Gastroesophageal sphincter (tissue), 3 donors: ENCODE measurements around the gene TOE1.

Experiments
- EP300 ChIP-seq: sonication (generic); formaldehyde crosslinking; IDR thresholded peaks from one replicate; pipeline ENCODE4 v1.6.1; 2017; ENCODE audit warnings: antibody characterized with exemption, mild to moderate bottlenecking
- POLR2A ChIP-seq, 2 donors: fragments of 450-650 bp; IDR thresholded peaks; one replicate each; pipeline ENCODE4 v1.6.1; 2017; ENCODE audit warnings: antibody characterized with exemption in 2 of 2, mild to moderate bottlenecking in 2 of 2, moderate library complexity in 1 of 2
- POLR2AphosphoS5 ChIP-seq: sonication (generic); formaldehyde crosslinking; IDR thresholded peaks from one replicate; pipeline ENCODE4 v1.6.1; 2017; ENCODE audit warnings: antibody characterized with exemption
- TF ChIP-seq, protein P1 (sequence below), 4 experiments: fragments of 200-600 bp in 2 of 4; fragments of 450-650 bp in 2 of 4; sonication (generic) in 1 of 4; IDR thresholded peaks; one replicate each; pipeline ENCODE4 v1.5.1; 2017 to 2019; ENCODE audit warnings: antibody characterized with exemption in 4 of 4, mild to moderate bottlenecking in 2 of 4, moderate library complexity in 2 of 4

DNA sequence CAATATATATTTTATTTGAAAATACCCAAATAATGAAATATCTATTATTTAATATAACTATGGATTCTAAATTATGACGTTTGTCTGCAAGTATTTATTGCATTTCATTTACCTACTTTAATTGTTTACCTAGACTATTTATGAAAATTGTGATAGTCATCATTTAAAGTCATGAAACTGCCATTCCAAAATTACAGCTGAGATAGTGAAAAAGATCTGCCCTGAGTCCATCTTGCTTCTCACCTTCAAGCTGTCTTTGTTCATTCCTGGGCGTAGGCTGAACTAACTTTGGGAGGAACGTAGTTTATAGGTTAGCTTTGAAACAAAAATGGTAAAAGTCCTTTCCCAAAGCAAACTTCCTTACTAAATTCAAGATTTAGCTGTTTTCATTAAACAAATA, 25.7 kb upstream of the TOE1 start:
- TF ChIP-seq, protein P1, sequence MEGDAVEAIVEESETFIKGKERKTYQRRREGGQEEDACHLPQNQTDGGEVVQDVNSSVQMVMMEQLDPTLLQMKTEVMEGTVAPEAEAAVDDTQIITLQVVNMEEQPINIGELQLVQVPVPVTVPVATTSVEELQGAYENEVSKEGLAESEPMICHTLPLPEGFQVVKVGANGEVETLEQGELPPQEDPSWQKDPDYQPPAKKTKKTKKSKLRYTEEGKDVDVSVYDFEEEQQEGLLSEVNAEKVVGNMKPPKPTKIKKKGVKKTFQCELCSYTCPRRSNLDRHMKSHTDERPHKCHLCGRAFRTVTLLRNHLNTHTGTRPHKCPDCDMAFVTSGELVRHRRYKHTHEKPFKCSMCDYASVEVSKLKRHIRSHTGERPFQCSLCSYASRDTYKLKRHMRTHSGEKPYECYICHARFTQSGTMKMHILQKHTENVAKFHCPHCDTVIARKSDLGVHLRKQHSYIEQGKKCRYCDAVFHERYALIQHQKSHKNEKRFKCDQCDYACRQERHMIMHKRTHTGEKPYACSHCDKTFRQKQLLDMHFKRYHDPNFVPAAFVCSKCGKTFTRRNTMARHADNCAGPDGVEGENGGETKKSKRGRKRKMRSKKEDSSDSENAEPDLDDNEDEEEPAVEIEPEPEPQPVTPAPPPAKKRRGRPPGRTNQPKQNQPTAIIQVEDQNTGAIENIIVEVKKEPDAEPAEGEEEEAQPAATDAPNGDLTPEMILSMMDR (IDR thresholded peaks at IDR 0.05) = no peak
- no peak for TF ChIP-seq EP300
- no peak for TF ChIP-seq POLR2A (IDR thresholded peaks at IDR 0.05)
- TF ChIP-seq POLR2AphosphoS5 = no peak
